ENCODE results near the gene ASXL1.

- no peak for TF ChIP-seq EZH2phosphoT487 (IDR thresholded peaks at IDR 0.05; ENCODE audit: unreplicated experiment)
- TF ChIP-seq CTCF (conservative IDR thresholded peaks at IDR 0.05; ENCODE audit: low read depth in 2 of 2): no peak
- TF ChIP-seq EZH2 (IDR thresholded peaks at IDR 0.05; ENCODE audit: low read depth, unreplicated experiment): no peak
- TF ChIP-seq REST (IDR thresholded peaks at IDR 0.05; ENCODE audit: unreplicated experiment): no peak
- TF ChIP-seq STAT1 (IDR thresholded peaks at IDR 0.05; ENCODE audit: unreplicated experiment): no peak
- TF ChIP-seq POLR2AphosphoS5 (IDR thresholded peaks at IDR 0.05; ENCODE audit: low read depth): no peak
- TF ChIP-seq CREB1 (CRISPR knock-in tag; IDR thresholded peaks at IDR 0.05; ENCODE audit: low read depth): no peak
- TF ChIP-seq ZNF331 (CRISPR knock-in tag; IDR thresholded peaks at IDR 0.05; ENCODE audit: low read depth): no peak
- TF ChIP-seq ETS1 (IDR thresholded peaks at IDR 0.05): no peak
- TF ChIP-seq JUNB (IDR thresholded peaks at IDR 0.05; ENCODE audit: unreplicated experiment): no peak
- TF ChIP-seq ZNF114 (CRISPR knock-in tag; IDR thresholded peaks at IDR 0.05): no peak
- TF ChIP-seq NANOG (IDR thresholded peaks at IDR 0.05; ENCODE audit: borderline replicate concordance): no peak
- TF ChIP-seq ZNF462 (CRISPR knock-in tag; IDR thresholded peaks at IDR 0.05): no peak
Measured at GRCh38 chr20:32357375-32357868, 709 bp upstream of the ASXL1 start.

Data from GM23338 (cell line).